Left lung (tissue), 10 donors: Measurements from ENCODE around the gene KCND3. TPM values are rescaled to one million over a fixed set of nuclear protein-coding genes. Genes with fewer than 3 reads are reported as not detected.

Experiments
- ATAC-seq: fragments of 200-7000 bp; cut with Tn5 transposase; one replicate; pipeline ENCODE4 v1.9.1; 2020; ENCODE audit warnings: moderate library complexity
- DNase-seq, 4 donors: peaks; one replicate each; pipeline ENCODE4 v3.0.0-alpha.2; 2013 to 2020
- H3K27ac ChIP-seq, 2 donors: fragments of 200-600 bp; sonication (generic) in 1 of 2; one replicate each; pipeline versions ENCODE4 v1.5.0 to v1.8.0; 2020 to 2021
- H3K27me3 ChIP-seq, 2 donors: fragments of 200-600 bp; sonication (generic) in 1 of 2; one replicate each; pipeline versions ENCODE4 v1.5.0 to v1.8.0; 2020 to 2021
- H3K36me3 ChIP-seq, 2 donors: fragments of 200-600 bp; sonication (generic) in 1 of 2; one replicate each; pipeline versions ENCODE4 v1.5.0 to v1.8.0; 2020 to 2021
- H3K4me1 ChIP-seq, 2 donors: fragments of 200-600 bp; one replicate each; pipeline ENCODE4 v1.8.0; 2021
- H3K4me3 ChIP-seq, 2 donors: fragments of 200-600 bp; sonication (generic) in 1 of 2; one replicate each; pipeline versions ENCODE4 v1.5.0 to v1.8.0; 2020 to 2021; ENCODE audit warnings: mild to moderate bottlenecking in 1 of 2
- H3K9me3 ChIP-seq, 2 donors: fragments of 200-600 bp; sonication (generic) in 1 of 2; one replicate each; pipeline versions ENCODE4 v1.5.0 to v1.8.0; 2020 to 2021
- intact Hi-C, 2 donors: fragments of 100-400 bp; cut with DNase I; formaldehyde crosslinking; loops; one replicate each; pipeline versions ENCODE4 v1.11.2 to v1.14.2; 2022
- polyA plus RNA-seq, 6 donors: library from polyadenylated mRNA; unstranded; fragments of 120-200 nt; gene quantifications; one replicate each; pipeline ENCODE4 v1.2.1, GENCODE V29; 2013; ENCODE audit not compliant: insufficient read length in 6 of 6
- total RNA-seq, 2 donors: library from RNA; stranded (reverse); fragmentation: NEBNext Ultra II Directional; extraction: Animal tissue kit (Norgen Biotek cat#: 25700); gene quantifications; one replicate each; pipeline ENCODE4 v1.2.1, GENCODE V29; 2021
- TF ChIP-seq, protein P1 (sequence below), 2 donors: fragments of 200-600 bp; sonication (generic) in 1 of 2; IDR thresholded peaks; one replicate each; pipeline versions ENCODE4 v1.5.0 to v1.8.0; 2021; ENCODE audit warnings: antibody characterized with exemption in 2 of 2
- donor health status: DM: no; HTN: yes; CAD: no.
- donor health status: DM: no; HTN: no; CAD: no.

The KCND3 gene
- total and polyA plus RNA-seq, 8 donors = 0.32 to 10.2 (median 0.58) TPM

- ATAC-seq (no peak), DNase-seq (no peak)
- Histone ChIP-seq H3K27me3 (peaks cover 0 to 4% of the 10 kb centered on the region in 2 donors), H3K9me3 (no peaks in the 10 kb centered on the region), H3K4me1 (no peaks in the 10 kb centered on the region), H3K27ac (no peak overlapping the region), H3K36me3 (no peaks in the 10 kb centered on the region), H3K4me3 (no peak overlapping the region)
- intact Hi-C loops = no loop called here
- TF ChIP-seq, protein P1, sequence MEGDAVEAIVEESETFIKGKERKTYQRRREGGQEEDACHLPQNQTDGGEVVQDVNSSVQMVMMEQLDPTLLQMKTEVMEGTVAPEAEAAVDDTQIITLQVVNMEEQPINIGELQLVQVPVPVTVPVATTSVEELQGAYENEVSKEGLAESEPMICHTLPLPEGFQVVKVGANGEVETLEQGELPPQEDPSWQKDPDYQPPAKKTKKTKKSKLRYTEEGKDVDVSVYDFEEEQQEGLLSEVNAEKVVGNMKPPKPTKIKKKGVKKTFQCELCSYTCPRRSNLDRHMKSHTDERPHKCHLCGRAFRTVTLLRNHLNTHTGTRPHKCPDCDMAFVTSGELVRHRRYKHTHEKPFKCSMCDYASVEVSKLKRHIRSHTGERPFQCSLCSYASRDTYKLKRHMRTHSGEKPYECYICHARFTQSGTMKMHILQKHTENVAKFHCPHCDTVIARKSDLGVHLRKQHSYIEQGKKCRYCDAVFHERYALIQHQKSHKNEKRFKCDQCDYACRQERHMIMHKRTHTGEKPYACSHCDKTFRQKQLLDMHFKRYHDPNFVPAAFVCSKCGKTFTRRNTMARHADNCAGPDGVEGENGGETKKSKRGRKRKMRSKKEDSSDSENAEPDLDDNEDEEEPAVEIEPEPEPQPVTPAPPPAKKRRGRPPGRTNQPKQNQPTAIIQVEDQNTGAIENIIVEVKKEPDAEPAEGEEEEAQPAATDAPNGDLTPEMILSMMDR (IDR thresholded peaks at IDR 0.05) = no peak
Measured at GRCh38 chr1:111938123-111938522, 51.3 kb downstream of the KCND3 start.

GRCh38 chr1:111937147-111937725, 52.2 kb downstream of the KCND3 start:
- Histone ChIP-seq H3K9me3 (no peaks in the 10 kb centered on the region), H3K36me3 (no peaks in the 10 kb centered on the region), H3K4me1 (no peaks in the 10 kb centered on the region), H3K4me3 (no peak overlapping the region), H3K27ac (no peak overlapping the region), H3K27me3 (no peaks in the 10 kb centered on the region)
- DNase-seq = no peak
- intact Hi-C loops = no loop called here
- TF ChIP-seq, protein P1 (IDR thresholded peaks at IDR 0.05) = no peak
- no peak for ATAC-seq

DNA sequence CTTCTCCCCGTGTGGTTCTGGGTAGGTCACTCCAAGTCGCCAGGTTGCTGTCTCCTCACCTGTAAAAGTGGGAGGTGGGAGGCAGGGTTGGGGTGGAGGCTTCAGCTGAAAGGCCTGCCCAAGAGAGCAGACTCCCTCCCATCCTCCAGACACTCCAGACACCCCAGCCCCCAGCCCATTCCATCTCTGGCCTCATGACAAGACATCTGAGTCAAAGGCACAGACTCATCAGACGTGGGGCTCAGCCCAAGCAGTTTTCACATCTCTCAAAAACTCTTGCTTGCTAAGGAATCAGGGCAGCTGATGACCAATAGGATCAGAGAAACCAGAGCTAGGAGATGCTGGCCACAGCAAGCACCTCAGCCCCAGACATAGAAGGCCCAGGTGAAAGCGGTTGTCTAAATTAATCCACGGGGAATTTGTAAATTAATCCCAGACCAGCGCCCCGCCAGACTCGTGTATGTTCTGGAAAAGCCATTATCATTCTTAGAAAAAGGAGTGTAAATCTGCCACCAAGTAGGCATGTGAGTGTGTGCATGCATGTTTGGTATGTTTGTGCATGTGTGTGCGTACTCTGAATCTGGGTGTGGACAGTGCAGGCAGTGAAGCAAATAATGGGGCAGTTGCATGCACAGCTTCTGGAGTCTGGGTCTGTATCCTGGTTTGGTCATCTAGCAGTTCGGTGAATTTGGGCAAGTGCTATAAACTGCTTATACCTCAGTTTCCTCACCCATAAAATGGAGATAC, 55.2 kb downstream of the KCND3 start:
- Histone ChIP-seq H3K4me3 (no peak overlapping the region), H3K27ac (no peak overlapping the region), H3K27me3 (no peaks in the 10 kb centered on the region), H3K36me3 (no peaks in the 10 kb centered on the region), H3K9me3 (no peaks in the 10 kb centered on the region), H3K4me1 (no peaks in the 10 kb centered on the region)
- TF ChIP-seq, protein P1 (IDR thresholded peaks at IDR 0.05) = no peak
- no peak for DNase-seq
- ATAC-seq = no peak
- intact Hi-C loops = no loop called here

DNA sequence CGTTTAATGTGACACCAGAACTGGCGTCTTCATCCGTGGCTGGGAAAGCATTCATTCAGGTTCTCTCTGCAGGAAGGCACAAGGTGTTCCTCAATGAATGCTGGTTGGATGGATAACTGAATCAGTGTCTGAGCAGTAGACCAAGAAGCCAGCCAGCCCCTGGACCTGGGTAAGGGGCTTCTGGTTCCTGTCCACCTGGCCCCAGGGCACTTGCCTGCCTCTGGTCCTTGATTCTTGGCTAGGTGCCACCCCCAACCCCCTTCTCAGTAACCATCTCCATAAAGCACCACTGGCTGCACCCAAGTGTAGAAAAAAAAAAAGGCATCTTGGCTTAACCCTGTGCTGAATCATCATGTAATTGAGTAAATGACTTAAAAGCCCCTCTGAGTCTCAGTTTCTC, 59.1 kb downstream of the KCND3 start:
- intact Hi-C loops = no loop called here
- H3K9me3 ChIP-seq = no peaks in the 10 kb centered on the region
- no peak for DNase-seq
- H3K4me3 ChIP-seq = no peak overlapping the region
- no peak for ATAC-seq
- no peaks in the 10 kb centered on the region for H3K36me3 ChIP-seq
- no peaks in the 10 kb centered on the region for H3K27me3 ChIP-seq
- TF ChIP-seq, protein P1 (IDR thresholded peaks at IDR 0.05) = no peak
- no peaks in the 10 kb centered on the region for H3K4me1 ChIP-seq
- no peak overlapping the region for H3K27ac ChIP-seq

DNA sequence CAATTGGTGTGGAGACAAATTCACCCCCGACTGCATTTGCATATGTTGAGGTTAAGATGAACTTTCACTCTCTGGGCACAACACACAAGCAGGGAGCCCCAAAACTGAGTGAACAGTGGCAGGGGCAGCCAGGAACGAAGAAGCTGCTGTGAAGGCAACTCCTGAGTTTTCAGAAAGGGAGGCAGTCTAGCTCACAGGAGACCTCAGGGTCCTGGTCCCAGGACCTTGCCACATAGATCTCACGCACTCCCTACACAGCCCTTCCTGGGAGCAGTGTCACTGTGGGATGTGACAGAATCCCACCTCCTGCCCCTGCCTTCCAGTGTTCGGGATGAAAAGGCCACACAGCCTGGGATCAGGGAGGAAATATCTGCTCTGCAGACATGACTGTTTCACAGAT, 60.9 kb downstream of the KCND3 start:
- intact Hi-C loops = no loop called here
- no peaks in the 10 kb centered on the region for H3K9me3 ChIP-seq

More for the DNA sequence above, 60.9 kb downstream of the KCND3 start:
- ATAC-seq (no peak), DNase-seq (no peak)
- no peaks in the 10 kb centered on the region for H3K27me3 ChIP-seq
- no peak overlapping the region for H3K4me3 ChIP-seq
- no peaks in the 10 kb centered on the region for H3K4me1 ChIP-seq
- no peaks in the 10 kb centered on the region for H3K36me3 ChIP-seq
- TF ChIP-seq, protein P1 (IDR thresholded peaks at IDR 0.05) = no peak
- no peak overlapping the region for H3K27ac ChIP-seq
